Breast epithelium (tissue), 3 donors: Measurements from ENCODE around the gene LILRA6.
"Not testable (repeated sequence)": the region's sequence is repeated elsewhere in the genome, so short reads cannot be mapped to it uniquely, and the experiment has no call there.

ENCODE experiments used
- POLR2AphosphoS5 ChIP-seq, 3 donors: sonication (generic); formaldehyde crosslinking; IDR thresholded peaks; one replicate each; pipeline ENCODE4 v1.6.1; 2017; ENCODE audit warnings: antibody characterized with exemption in 3 of 3
- TF ChIP-seq, protein P1 (sequence below), 3 donors: fragments of 450-650 bp; IDR thresholded peaks; one replicate each; pipeline ENCODE4 v1.5.1; 2016 to 2017; ENCODE audit warnings: antibody characterized with exemption in 3 of 3, mild to moderate bottlenecking in 3 of 3, moderate library complexity in 3 of 3

- TF ChIP-seq, protein P1, sequence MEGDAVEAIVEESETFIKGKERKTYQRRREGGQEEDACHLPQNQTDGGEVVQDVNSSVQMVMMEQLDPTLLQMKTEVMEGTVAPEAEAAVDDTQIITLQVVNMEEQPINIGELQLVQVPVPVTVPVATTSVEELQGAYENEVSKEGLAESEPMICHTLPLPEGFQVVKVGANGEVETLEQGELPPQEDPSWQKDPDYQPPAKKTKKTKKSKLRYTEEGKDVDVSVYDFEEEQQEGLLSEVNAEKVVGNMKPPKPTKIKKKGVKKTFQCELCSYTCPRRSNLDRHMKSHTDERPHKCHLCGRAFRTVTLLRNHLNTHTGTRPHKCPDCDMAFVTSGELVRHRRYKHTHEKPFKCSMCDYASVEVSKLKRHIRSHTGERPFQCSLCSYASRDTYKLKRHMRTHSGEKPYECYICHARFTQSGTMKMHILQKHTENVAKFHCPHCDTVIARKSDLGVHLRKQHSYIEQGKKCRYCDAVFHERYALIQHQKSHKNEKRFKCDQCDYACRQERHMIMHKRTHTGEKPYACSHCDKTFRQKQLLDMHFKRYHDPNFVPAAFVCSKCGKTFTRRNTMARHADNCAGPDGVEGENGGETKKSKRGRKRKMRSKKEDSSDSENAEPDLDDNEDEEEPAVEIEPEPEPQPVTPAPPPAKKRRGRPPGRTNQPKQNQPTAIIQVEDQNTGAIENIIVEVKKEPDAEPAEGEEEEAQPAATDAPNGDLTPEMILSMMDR (IDR thresholded peaks at IDR 0.05), result not testable (repeated sequence)
- not testable (repeated sequence) for TF ChIP-seq POLR2AphosphoS5 (IDR thresholded peaks at IDR 0.05)
Measured at GRCh38 chr19:54278571-54279195, 36.1 kb upstream of the LILRA6 start.
